Astrocyte (in vitro differentiated cells and primary cell): ENCODE measurements around the gene STAB1.

Experiments
- CTCF ChIP-seq: IDR thresholded peaks from 2 replicates; pipeline ENCODE4 v1.5.1; 2011; ENCODE audit warnings: low read depth, mild to moderate bottlenecking, inconsistent platforms, low read length, moderate library complexity; ENCODE audit not compliant: insufficient read depth
- EZH2 ChIP-seq: IDR thresholded peaks from 2 replicates; pipeline ENCODE4 v1.6.1; 2012; ENCODE audit warnings: mild to moderate bottlenecking, low read length, inconsistent platforms; ENCODE audit not compliant: insufficient read depth

GRCh38 chr3:52516509-52517195 is 21.5 kb downstream of the STAB1 start:
- TF ChIP-seq CTCF = no peak
- no peak for TF ChIP-seq EZH2
